Gastrocnemius medialis (tissue), 4 donors: ENCODE measurements around the gene STUB1.

Experiments
- POLR2A ChIP-seq, 2 donors: fragments of 450-650 bp; IDR thresholded peaks; one replicate each; pipeline ENCODE4 v1.6.1; 2017; ENCODE audit warnings: antibody characterized with exemption in 2 of 2, mild to moderate bottlenecking in 2 of 2, moderate library complexity in 2 of 2
- TF ChIP-seq, protein P1 (sequence below), 5 experiments: fragments of 450-650 bp in 3 of 5; fragments of 200-600 bp in 2 of 5; sonication (generic) in 2 of 5; IDR thresholded peaks in 4 of 5; conservative IDR thresholded peaks in 1 of 5; 1 replicate in 4 of 5; 2 replicates in 1 of 5; pipeline ENCODE4 v1.5.1; 2016 to 2019; ENCODE audit warnings: antibody characterized with exemption in 5 of 5, mild to moderate bottlenecking in 3 of 5, moderate library complexity in 3 of 5

DNA sequence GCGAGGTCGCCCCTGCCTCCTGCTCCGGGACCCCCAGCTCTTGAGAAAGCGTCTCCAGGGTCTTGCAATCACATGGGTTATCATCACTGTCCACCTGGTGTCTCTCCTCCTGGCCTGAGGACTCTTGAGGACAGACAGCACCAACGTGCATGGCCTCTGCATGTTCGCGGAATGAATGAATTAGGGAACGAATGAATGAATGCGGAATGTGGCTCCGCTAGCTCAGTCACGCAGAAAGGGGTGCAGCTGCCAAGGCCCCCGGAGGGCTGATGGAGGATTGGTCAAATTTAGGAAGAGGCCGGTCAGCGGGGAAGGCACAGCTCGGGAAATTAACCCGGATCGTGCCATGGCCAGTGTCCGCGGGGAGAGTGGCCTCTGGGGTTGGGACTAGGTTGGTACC lies 22.1 kb downstream of the STUB1 start:
- TF ChIP-seq, protein P1, sequence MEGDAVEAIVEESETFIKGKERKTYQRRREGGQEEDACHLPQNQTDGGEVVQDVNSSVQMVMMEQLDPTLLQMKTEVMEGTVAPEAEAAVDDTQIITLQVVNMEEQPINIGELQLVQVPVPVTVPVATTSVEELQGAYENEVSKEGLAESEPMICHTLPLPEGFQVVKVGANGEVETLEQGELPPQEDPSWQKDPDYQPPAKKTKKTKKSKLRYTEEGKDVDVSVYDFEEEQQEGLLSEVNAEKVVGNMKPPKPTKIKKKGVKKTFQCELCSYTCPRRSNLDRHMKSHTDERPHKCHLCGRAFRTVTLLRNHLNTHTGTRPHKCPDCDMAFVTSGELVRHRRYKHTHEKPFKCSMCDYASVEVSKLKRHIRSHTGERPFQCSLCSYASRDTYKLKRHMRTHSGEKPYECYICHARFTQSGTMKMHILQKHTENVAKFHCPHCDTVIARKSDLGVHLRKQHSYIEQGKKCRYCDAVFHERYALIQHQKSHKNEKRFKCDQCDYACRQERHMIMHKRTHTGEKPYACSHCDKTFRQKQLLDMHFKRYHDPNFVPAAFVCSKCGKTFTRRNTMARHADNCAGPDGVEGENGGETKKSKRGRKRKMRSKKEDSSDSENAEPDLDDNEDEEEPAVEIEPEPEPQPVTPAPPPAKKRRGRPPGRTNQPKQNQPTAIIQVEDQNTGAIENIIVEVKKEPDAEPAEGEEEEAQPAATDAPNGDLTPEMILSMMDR (IDR thresholded peaks at IDR 0.05 in 4 of 5, conservative IDR thresholded peaks at IDR 0.05 in 1 of 5), result no peak
- no peak for TF ChIP-seq POLR2A (IDR thresholded peaks at IDR 0.05)
